NCI-H2107 treated with DMSO at 0.1 percent for 48 hours (cell line): ENCODE results near the gene HNRNPUL1.
"Not testable (repeated sequence)": the region's sequence is repeated elsewhere in the genome, so short reads cannot be mapped to it uniquely, and the experiment has no call there.

Source experiments
- DNase-seq: peaks from one replicate; lab custom pipeline; 2025; ENCODE audit not compliant: unreplicated experiment; lab: John Stamatoyannopoulos, UW

Gene HNRNPUL1

DNA sequence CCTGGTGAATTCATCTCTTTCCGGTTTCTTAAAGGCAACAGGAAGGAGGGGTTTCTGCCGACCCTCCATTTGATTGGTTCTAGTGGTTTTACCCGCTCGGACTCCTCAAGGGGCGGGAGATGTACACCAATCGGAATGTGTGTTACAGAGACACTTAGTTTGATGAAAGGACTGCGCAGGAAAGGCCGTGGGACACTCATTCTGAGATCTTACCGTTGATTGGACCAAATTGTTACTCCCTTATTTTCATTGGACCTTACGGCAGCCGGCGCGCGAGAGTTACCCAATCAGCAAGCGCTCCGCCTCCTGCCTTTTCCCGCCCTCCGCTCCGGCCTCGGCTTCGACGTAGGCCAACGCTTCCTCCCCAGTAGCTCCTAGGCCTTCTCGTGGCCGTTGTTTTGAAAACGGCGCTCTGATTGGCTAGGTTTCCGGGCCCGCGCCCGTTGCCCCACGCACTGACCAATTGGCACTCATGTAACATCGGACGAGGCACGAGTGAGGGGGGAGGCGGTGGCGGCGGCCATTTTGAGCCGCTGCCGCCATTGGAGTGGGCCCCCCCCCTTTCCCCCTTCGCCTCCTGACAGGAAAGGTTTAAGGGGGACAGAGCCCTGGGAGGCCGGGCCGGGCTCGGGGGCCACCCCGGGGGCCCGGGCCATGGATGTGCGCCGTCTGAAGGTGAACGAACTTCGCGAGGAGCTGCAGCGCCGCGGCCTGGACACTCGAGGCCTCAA lies at the start of gene HNRNPUL1:
Gene HNRNPUL1, plus strand, starts transcription at position 523 of the 731 bp plus-strand sequence. Its CDS starts 132 bp downstream, at position 655.
- DNase-seq = peak; percentile 99

DNA sequence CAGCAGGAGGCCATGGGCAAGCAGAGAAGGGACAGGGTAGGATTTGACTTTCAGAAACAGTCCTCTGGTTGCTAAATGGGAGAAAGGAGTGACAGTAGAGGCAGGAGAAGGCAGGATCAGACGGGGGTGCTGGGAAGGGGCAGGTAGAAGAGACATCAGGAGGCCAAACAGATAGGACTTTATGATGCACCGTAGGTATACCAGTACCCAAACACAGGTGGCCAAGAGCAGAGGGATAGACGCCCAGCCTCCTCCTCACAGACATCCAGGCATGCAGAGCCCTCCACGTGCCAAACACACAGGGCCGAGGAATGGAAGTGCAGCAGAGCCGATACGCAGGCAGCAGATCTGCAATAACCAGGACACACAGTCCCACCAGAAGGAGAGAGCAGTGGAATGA lies 46.4 kb upstream of the HNRNPUL1 start:
- no peak for DNase-seq

- DNase-seq = no peak
Measured at GRCh38 chr19:41218249-41218614, 45.9 kb upstream of the HNRNPUL1 start.

DNA sequence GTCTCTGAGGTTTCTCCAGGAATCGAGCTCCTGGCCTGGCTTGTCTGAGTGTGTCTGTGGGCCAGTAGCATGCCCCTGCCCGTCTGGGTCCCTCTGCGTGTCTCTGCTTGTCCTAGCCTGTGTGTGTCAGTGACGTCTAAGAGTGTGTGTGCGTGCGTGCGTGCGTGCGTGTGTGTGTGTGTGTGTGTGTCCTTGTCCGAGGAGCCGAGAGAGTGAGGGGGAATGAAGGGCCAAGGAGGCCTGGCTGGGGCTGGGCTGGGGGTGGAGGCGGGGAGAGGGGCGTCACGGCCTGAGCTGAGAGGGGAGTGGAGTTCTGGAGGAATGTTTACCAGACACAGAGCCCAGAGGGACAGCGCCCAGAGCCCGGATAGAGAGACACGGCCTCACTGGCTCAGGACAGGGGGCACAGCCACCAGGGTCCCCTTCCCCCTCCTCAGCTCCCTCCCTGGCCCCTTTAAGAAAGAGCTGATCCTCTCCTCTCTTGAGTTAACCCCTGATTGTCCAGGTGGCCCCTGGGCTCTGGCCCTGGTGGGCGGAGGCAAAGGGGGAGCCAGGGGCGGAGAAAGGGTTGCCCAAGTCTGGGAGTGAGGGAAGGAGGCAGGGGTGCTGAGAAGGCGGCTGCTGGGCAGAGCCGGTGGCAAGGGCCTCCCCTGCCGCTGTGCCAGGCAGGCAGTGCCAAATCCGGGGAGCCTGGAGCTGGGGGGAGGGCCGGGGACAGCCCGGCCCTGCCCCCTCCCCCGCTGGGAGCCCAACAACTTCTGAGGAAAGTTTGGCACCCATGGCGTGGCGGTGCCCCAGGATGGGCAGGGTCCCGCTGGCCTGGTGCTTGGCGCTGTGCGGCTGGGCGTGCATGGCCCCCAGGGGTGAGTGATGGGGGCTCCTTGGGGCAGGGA lies 45.3 kb upstream of the HNRNPUL1 start, which contains the start of gene AXL:
Gene AXL, plus strand, starts transcription at position 609 of the 893 bp plus-strand sequence. Its CDS starts 170 bp downstream, at position 779.
- no peak for DNase-seq

- DNase-seq = no peak
Measured at GRCh38 chr19:41219924-41220567, 44.1 kb upstream of the HNRNPUL1 start.

DNA sequence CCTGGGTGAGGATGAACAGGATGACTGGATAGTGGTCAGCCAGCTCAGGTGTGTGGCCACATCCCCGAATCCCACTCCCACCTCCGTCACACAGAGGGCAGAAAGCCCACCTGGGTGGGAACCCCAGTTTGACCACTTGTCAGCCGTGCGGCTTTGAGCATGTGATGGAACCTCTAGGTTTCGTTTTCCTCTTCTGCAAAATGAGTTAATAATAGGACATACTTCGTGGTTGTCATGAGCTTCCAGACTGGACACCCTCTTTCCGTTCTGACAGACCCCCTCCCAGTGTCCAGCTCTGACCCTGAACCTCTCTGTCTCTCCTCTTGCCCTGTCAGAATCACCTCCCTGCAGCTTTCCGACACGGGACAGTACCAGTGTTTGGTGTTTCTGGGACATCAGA lies 43.4 kb upstream of the HNRNPUL1 start:
- no peak for DNase-seq

- no peak for DNase-seq
Measured at GRCh38 chr19:41221514-41222205, 42.5 kb upstream of the HNRNPUL1 start.

GRCh38 chr19:41222240-41222639 lies 41.9 kb upstream of the HNRNPUL1 start:
- no peak for DNase-seq

- no peak for DNase-seq
Measured at GRCh38 chr19:41223431-41224234, 40.5 kb upstream of the HNRNPUL1 start.

- no peak for DNase-seq
Measured at GRCh38 chr19:41224632-41225031, 39.5 kb upstream of the HNRNPUL1 start.

DNA sequence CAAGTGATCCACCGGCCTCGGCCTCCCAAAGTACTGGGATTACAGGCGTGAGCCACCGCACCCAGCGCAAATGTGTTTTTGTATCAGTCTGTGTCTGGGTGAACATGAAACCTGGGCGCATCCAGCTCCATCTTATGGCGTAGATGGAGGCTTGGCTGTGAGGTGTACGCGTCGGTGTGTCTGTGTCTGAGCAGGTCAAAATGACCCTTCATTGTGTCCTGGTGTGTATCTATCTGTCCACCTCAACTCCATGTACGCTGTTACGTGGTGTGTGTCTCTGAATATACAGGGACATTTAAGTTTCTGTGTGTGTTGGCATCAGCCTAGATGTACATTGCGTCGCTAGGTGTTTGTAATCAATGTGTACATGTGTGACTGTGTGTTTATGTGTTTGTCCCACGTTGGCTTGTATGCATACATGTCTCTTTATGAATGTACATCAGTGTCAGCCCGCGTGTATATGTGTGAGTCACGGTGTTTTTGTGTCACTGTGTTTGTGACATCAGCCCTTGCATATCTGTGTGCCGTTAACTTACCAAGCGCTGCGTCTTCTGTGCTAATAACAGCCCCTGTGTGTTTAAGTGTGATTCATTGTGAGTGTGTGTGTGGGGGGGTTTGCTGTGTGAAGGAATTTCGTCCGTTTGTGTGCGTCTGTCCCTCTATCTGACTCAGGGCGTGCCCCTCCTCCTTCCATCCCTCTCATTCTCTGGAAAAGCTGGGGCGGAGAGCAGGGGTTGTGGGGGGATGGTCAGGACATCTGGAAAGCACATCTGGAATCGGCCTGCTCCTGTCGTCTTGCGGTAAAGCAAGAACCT lies 38.7 kb upstream of the HNRNPUL1 start:
- no peak for DNase-seq

GRCh38 chr19:41226053-41226873 lies 37.9 kb upstream of the HNRNPUL1 start:
- no peak for DNase-seq

DNA sequence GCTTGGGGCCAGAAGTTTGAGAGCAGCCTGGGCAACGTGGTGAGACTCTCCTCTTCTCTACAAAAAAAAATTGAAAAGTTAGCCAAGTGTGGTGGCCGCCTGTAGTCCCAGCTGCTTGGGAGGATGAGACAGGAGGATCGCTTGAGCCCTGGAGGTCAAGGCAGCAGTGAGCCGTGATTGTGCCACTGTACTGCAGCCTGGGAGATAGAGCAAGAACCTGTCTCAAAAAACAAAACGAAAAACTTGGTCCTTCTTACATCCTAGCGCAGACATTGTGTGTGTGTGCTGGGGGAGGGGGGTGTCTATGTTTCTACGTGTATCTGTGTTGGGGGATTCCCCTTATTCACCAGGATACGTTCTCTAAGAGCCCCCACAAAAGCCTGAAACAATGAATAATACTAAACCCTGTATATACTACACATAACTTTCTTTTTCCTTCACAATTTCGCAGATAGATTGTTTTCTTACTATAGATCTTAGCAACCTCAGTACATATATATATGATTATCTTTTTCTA lies 37.2 kb upstream of the HNRNPUL1 start:
- DNase-seq = no peak

DNA sequence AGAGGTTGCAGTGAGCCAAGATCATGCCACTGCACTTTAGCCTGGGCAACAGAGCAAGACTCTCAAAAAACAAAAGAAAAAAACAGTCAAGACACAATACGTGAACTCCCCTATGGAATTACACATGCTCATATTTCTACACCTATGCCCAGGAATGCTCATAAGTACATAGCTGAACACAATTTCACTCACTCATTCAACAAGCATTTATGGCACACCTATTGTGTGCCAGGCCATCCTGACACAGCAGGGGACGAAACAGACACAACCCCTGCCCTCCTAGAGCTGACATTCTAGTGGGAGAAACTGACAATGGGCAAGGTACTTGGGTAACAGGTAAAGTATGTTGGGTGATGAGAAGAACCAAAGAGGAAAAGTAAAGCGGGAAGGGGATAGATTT lies 35.7 kb upstream of the HNRNPUL1 start:
- no peak for DNase-seq

- not testable (repeated sequence) for DNase-seq
Measured at GRCh38 chr19:41229338-41229737, 34.8 kb upstream of the HNRNPUL1 start.

GRCh38 chr19:41230067-41230857 lies 33.9 kb upstream of the HNRNPUL1 start:
- no peak for DNase-seq

GRCh38 chr19:41232686-41233085 lies 31.5 kb upstream of the HNRNPUL1 start:
- no peak for DNase-seq
